ENCODE measurements around the gene EML3. TPM values are rescaled to one million over a fixed set of nuclear protein-coding genes. Genes with fewer than 3 reads are reported as not detected.
A peak's percentile ranks its signal among the peaks of the same experiment; 100 is the strongest.

EML3 gene, protein sequence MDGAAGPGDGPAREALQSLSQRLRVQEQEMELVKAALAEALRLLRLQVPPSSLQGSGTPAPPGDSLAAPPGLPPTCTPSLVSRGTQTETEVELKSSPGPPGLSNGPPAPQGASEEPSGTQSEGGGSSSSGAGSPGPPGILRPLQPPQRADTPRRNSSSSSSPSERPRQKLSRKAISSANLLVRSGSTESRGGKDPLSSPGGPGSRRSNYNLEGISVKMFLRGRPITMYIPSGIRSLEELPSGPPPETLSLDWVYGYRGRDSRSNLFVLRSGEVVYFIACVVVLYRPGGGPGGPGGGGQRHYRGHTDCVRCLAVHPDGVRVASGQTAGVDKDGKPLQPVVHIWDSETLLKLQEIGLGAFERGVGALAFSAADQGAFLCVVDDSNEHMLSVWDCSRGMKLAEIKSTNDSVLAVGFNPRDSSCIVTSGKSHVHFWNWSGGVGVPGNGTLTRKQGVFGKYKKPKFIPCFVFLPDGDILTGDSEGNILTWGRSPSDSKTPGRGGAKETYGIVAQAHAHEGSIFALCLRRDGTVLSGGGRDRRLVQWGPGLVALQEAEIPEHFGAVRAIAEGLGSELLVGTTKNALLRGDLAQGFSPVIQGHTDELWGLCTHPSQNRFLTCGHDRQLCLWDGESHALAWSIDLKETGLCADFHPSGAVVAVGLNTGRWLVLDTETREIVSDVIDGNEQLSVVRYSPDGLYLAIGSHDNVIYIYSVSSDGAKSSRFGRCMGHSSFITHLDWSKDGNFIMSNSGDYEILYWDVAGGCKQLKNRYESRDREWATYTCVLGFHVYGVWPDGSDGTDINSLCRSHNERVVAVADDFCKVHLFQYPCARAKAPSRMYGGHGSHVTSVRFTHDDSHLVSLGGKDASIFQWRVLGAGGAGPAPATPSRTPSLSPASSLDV
- 13.6 to 15.1 TPM (median 13.6 TPM) in 3 replicates for polyA plus RNA-seq
- polyA plus RNA-seq (2011; ENCODE audit: low read depth), result 10.9 TPM
- 5.5 and 6.4 TPM in 2 replicates for polyA plus RNA-seq (2011; cell fraction: cytosol; rRNA removed)
- 40.3 and 47.3 TPM in 2 replicates for polyA plus RNA-seq (2011; cell fraction: nucleus; rRNA removed)
- polyA plus RNA-seq (2012; ENCODE audit: low replicate concordance), result 12.8 and 16.1 TPM in 2 replicates
- 18.4 to 40.8 TPM (median 19.1 TPM) in 3 replicates for polyA minus RNA-seq
- polyA minus RNA-seq (2011; cell fraction: cytosol; rRNA and poly(A)+ RNA removed), result 17.3 TPM
- 9.6 and 10.6 TPM in 2 replicates for polyA minus RNA-seq (2011; cell fraction: nucleus; rRNA and poly(A)+ RNA removed)

DNA sequence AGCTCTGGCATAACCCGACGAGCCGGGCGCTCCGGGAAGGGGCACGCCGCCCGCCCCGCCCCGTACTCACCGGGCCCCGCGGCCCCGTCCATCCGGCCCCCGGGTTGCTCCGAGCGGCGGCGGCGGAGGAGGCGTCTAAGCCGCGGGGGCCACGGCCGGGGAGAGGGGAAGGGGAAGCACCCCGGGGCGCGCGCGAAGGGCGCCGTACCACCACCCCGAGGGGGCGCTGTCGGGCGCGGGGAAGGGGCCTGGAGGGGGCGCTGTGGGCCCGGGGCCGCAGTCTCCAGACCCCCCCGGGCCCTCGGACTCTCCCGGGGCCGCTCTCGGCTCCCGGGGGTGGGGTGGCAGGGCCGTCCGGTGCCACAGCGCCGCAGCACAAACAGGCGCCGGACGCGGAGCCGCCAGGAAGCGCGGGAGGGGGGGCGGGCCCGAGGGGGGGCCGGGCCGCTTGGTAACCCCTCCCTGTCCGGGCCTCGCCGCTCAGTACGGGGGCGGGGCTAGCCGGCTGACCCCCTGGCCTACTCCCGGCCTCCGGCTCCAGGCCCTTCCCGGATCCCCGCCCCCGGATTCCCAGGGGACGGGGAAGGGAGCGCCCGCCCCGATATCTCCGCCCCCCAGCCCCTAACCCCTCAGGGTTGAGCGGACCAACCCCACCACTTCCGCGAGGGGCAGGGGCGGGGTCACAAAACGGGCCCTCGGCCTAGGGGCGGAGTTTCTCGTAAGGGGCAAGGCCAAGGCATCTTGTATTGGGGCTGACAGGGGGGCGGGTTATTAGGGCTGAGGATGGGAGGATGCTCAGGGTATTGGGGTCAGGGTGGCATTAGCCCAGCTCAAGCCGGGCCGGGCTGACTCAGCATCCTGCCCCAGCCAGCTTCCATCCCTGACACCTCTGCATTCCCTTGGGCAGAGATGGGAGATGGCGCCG lies at the start of gene EML3, which contains the start of gene ROM1:
EML3 (minus strand) TSS at position 410 of the 925 bp plus-strand sequence; CDS start at position 92, 318 bp downstream.
ROM1 (plus strand) TSS at position 892 of the 925 bp plus-strand sequence; CDS start at position 917, 25 bp downstream.
- Histone ChIP-seq H2AFZ (ENCODE audit: control insufficient read depth, low read length) (peak within 1 kb of the TSS; percentile 87), H3K9me1 (ENCODE audit: control insufficient read depth, extremely low read depth, insufficient read depth, low read length) (no peaks in the 10 kb centered on the region), H3K36me3 (ENCODE audit: control insufficient read depth in 2 of 2, extremely low read depth in 1 of 2, insufficient read depth in 2 of 2, low read length in 2 of 2) (peaks cover 13 to 25% of the 10 kb centered on the region in 2 experiments), H3K27ac (ENCODE audit: control insufficient read depth, insufficient read depth, low read length) (peak within 1 kb of the TSS; percentile 48), H4K20me1 (ENCODE audit: control insufficient read depth, extremely low read depth, insufficient read depth, low read length) (no peaks in the 10 kb centered on the region), H3K4me1 (ENCODE audit: control insufficient read depth, extremely low read depth, insufficient read depth, low read length) (peaks cover 20% of the 10 kb centered on the region), H3K9me3 (ENCODE audit: control insufficient read depth, low read depth, low read length) (no peaks in the 10 kb centered on the region), H3K9ac (ENCODE audit: control insufficient read depth, extremely low read depth, insufficient read depth, low read length) (peak within 1 kb of the TSS; percentile 78), H3K4me3 (ENCODE audit: control insufficient read depth in 2 of 3, extremely low read depth in 1 of 3, insufficient read depth in 2 of 3, low read depth in 1 of 3, low read length in 3 of 3) (peak within 1 kb of the TSS; percentile 60 to 85 (median 75)), H3K27me3 (ENCODE audit: control insufficient read depth, extremely low read depth, insufficient read depth, low read length) (no peaks in the 10 kb centered on the region), H3K79me2 (ENCODE audit: control insufficient read depth, insufficient read depth, low read length) (no peaks in the 10 kb centered on the region), H3K4me2 (ENCODE audit: control insufficient read depth, extremely low read depth, insufficient read depth, low read depth, low read length) (peak within 1 kb of the TSS; percentile 78)
- DNase-seq (ENCODE audit: low read depth, low spot score) (no peak), FAIRE-seq (peak; percentile 26)
- dilution Hi-C loops (cut with MboI; ENCODE audit: extremely low pct_ligation_motif_present, low sequenced_read_pairs), result no loop called here
- TF ChIP-seq EZH2 (IDR thresholded peaks at IDR 0.05; ENCODE audit: low read length), result no peak
- TF ChIP-seq, protein P1, sequence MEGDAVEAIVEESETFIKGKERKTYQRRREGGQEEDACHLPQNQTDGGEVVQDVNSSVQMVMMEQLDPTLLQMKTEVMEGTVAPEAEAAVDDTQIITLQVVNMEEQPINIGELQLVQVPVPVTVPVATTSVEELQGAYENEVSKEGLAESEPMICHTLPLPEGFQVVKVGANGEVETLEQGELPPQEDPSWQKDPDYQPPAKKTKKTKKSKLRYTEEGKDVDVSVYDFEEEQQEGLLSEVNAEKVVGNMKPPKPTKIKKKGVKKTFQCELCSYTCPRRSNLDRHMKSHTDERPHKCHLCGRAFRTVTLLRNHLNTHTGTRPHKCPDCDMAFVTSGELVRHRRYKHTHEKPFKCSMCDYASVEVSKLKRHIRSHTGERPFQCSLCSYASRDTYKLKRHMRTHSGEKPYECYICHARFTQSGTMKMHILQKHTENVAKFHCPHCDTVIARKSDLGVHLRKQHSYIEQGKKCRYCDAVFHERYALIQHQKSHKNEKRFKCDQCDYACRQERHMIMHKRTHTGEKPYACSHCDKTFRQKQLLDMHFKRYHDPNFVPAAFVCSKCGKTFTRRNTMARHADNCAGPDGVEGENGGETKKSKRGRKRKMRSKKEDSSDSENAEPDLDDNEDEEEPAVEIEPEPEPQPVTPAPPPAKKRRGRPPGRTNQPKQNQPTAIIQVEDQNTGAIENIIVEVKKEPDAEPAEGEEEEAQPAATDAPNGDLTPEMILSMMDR (optimal IDR thresholded peaks at IDR 0.05 in 1 of 3, IDR thresholded peaks at IDR 0.05 in 1 of 3, conservative IDR thresholded peaks at IDR 0.05 in 1 of 3; ENCODE audit: extremely low read depth in 1 of 3, insufficient read depth in 2 of 3, low read length in 3 of 3), result peak in 2 of 3 experiments; percentile 73 to 84

All from keratinocyte (primary cell).